ENCODE data around the gene C6.

The C6 gene

DNA sequence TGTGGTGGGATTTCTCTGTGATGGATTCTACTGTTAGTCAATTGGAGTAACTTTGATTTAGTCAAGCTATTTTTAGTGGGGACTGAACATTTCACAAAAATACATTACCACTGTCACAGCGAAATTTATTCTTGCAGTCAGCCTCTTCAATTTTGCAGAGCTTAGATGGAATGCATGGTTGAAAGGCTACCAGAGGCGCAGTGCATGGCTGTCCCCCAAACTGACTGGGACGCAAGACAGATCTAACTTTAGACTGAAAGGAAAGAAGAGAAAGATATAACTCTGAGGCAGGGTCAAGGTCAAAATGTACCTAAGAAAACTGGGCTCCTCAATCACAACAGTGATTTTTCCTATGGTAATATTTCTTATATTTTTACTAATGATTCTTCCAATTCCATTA lies 13.7 kb downstream of the C6 start:
- no peaks in the 10 kb centered on the region for H3F3A ChIP-seq (ENCODE audit: insufficient read depth)
- no peaks in the 10 kb centered on the region for H3K9me2 ChIP-seq (replicated peaks; ENCODE audit: insufficient read depth, low read length)
- H4K20me1 ChIP-seq (ENCODE audit: low read depth, low read length), result no peaks in the 10 kb centered on the region
- TF ChIP-seq, protein P1, sequence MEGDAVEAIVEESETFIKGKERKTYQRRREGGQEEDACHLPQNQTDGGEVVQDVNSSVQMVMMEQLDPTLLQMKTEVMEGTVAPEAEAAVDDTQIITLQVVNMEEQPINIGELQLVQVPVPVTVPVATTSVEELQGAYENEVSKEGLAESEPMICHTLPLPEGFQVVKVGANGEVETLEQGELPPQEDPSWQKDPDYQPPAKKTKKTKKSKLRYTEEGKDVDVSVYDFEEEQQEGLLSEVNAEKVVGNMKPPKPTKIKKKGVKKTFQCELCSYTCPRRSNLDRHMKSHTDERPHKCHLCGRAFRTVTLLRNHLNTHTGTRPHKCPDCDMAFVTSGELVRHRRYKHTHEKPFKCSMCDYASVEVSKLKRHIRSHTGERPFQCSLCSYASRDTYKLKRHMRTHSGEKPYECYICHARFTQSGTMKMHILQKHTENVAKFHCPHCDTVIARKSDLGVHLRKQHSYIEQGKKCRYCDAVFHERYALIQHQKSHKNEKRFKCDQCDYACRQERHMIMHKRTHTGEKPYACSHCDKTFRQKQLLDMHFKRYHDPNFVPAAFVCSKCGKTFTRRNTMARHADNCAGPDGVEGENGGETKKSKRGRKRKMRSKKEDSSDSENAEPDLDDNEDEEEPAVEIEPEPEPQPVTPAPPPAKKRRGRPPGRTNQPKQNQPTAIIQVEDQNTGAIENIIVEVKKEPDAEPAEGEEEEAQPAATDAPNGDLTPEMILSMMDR (IDR thresholded peaks at IDR 0.05; ENCODE audit: insufficient read depth, low read length, poor library complexity, severe bottlenecking), result no peak
- TF ChIP-seq EZH2phosphoT487 (conservative IDR thresholded peaks at IDR 0.05; ENCODE audit: low read length), result no peak
- no peaks in the 10 kb centered on the region for H3K79me2 ChIP-seq (ENCODE audit: insufficient read depth, low read length)
- H3K9me3 ChIP-seq (ENCODE audit: insufficient read depth, low read length), result no peaks in the 10 kb centered on the region
- no peak overlapping the region for H3K9ac ChIP-seq (ENCODE audit: low read length)
- no peaks in the 10 kb centered on the region for H3K36me3 ChIP-seq (ENCODE audit: low read length)
- H3K27ac ChIP-seq (ENCODE audit: low read depth, low read length), result no peak overlapping the region
- no peak overlapping the region for H3K4me2 ChIP-seq (ENCODE audit: low read depth, low read length, poor library complexity, severe bottlenecking)
- no peak overlapping the region for H2AFZ ChIP-seq (ENCODE audit: low read depth, low read length, severe bottlenecking)
- H3K4me3 ChIP-seq (ENCODE audit: insufficient read depth, low read length, poor library complexity, severe bottlenecking), result no peak overlapping the region
- H3K27me3 ChIP-seq (ENCODE audit: low read length), result no peaks in the 10 kb centered on the region

DNA sequence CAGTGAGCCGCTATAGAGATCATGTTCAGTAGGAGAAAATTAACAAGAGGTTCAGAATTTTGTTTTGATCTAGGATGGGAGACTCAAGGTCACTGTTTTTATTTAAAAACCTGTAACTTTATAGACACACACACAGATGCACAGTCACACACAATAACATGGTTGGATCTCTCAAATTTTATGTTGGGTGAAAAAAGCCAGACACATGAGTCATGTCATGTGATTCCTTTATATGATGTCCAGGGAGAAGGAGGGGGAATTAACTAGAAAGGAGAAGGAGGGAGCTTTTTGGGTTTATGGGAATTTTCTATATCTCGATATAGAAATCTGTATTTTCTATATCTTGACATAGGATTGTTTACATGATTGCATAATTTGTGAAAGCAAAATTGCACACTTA lies 17.1 kb downstream of the C6 start:
- H3K9me3 ChIP-seq (ENCODE audit: insufficient read depth, low read length), result no peaks in the 10 kb centered on the region
- no peak overlapping the region for H2AFZ ChIP-seq (ENCODE audit: low read depth, low read length, severe bottlenecking)
- no peak overlapping the region for H3K27ac ChIP-seq (ENCODE audit: low read depth, low read length)
- no peaks in the 10 kb centered on the region for H3K9me2 ChIP-seq (replicated peaks; ENCODE audit: insufficient read depth, low read length)
- no peaks in the 10 kb centered on the region for H4K20me1 ChIP-seq (ENCODE audit: low read depth, low read length)
- no peak overlapping the region for H3K4me2 ChIP-seq (ENCODE audit: low read depth, low read length, poor library complexity, severe bottlenecking)
- H3K36me3 ChIP-seq (ENCODE audit: low read length), result no peaks in the 10 kb centered on the region
- H3K27me3 ChIP-seq (ENCODE audit: low read length), result no peaks in the 10 kb centered on the region
- no peak overlapping the region for H3K9ac ChIP-seq (ENCODE audit: low read length)
- H3K79me2 ChIP-seq (ENCODE audit: insufficient read depth, low read length), result no peaks in the 10 kb centered on the region
- H3K4me3 ChIP-seq (ENCODE audit: insufficient read depth, low read length, poor library complexity, severe bottlenecking), result no peak overlapping the region
- H3F3A ChIP-seq (ENCODE audit: insufficient read depth), result no peaks in the 10 kb centered on the region
- no peak for TF ChIP-seq EZH2phosphoT487 (conservative IDR thresholded peaks at IDR 0.05; ENCODE audit: low read length)
- TF ChIP-seq, protein P1 (IDR thresholded peaks at IDR 0.05; ENCODE audit: insufficient read depth, low read length, poor library complexity, severe bottlenecking), result no peak

DNA sequence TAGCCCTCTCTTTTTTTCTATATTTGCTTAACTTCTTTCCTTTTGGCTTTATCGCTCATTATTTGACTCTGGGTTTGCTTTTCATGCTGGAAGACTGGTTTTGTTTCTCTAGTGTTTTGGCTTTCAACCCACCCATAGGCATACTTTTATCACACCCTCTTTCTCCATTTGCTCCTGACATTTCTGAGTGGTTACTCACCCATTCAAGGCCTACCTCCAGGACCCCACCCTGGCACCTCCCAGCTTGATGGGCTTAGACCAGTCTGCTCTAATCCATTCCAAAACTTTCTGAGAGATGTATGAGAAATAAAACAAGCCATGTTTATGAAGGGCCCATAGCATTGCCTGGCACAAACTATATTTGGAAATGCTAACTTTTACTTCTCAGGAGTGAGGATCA lies 18.1 kb downstream of the C6 start:
- H4K20me1 ChIP-seq (ENCODE audit: low read depth, low read length), result no peaks in the 10 kb centered on the region

More for the DNA sequence above, 18.1 kb downstream of the C6 start:
- no peaks in the 10 kb centered on the region for H3K9me2 ChIP-seq (replicated peaks; ENCODE audit: insufficient read depth, low read length)
- H3K9me3 ChIP-seq (ENCODE audit: insufficient read depth, low read length), result no peaks in the 10 kb centered on the region
- no peaks in the 10 kb centered on the region for H3F3A ChIP-seq (ENCODE audit: insufficient read depth)
- H3K27me3 ChIP-seq (ENCODE audit: low read length), result no peaks in the 10 kb centered on the region
- no peak overlapping the region for H3K4me2 ChIP-seq (ENCODE audit: low read depth, low read length, poor library complexity, severe bottlenecking)
- H3K36me3 ChIP-seq (ENCODE audit: low read length), result no peaks in the 10 kb centered on the region
- H3K79me2 ChIP-seq (ENCODE audit: insufficient read depth, low read length), result no peaks in the 10 kb centered on the region
- H3K27ac ChIP-seq (ENCODE audit: low read depth, low read length), result no peak overlapping the region
- no peak overlapping the region for H3K9ac ChIP-seq (ENCODE audit: low read length)
- H2AFZ ChIP-seq (ENCODE audit: low read depth, low read length, severe bottlenecking), result no peak overlapping the region
- H3K4me3 ChIP-seq (ENCODE audit: insufficient read depth, low read length, poor library complexity, severe bottlenecking), result no peak overlapping the region
- TF ChIP-seq, protein P1 (IDR thresholded peaks at IDR 0.05; ENCODE audit: insufficient read depth, low read length, poor library complexity, severe bottlenecking), result no peak
- no peak for TF ChIP-seq EZH2phosphoT487 (conservative IDR thresholded peaks at IDR 0.05; ENCODE audit: low read length)
